SK-N-SH (cell line): ENCODE results near the gene ALDH5A1. TPM values are rescaled to one million over a fixed set of nuclear protein-coding genes. Genes with fewer than 3 reads are reported as not detected.

ENCODE experiments used
- CTCF ChIA-PET: fragments of 300-600, 350-600 bp; formaldehyde crosslinking; extraction: SDS; loops from one replicate; lab custom pipeline; 2021; lab: Yijun Ruan, JAX
- POLR2A ChIA-PET: fragments of 350-600 bp; sonication (Branson Sonifier 250); formaldehyde crosslinking; extraction: SDS; loops from one replicate; lab custom pipeline; 2020; ENCODE audit warnings: antibody characterized with exemption, inconsistent platforms; lab: Yijun Ruan, JAX
- DNase-seq: peaks from one replicate; pipeline ENCODE4 v3.0.0; 2012
- H2AFZ ChIP-seq: fragments of 200-600 bp; sonication (generic); 2 replicates; pipeline ENCODE4 v1.8.1; 2016; ENCODE audit warnings: antibody characterized with exemption, mild to moderate bottlenecking, low read depth
- H3F3A ChIP-seq: fragments of 200-600 bp; sonication (generic); replicated peaks from 2 replicates; pipeline ENCODE3; 2016; ENCODE audit warnings: antibody characterized with exemption, mild to moderate bottlenecking; ENCODE audit not compliant: insufficient read depth
- H3K27ac ChIP-seq, 2 experiments: fragments of 200-500 bp in 1 of 2; fragments of 200-600 bp in 1 of 2; sonication (Bioruptor generic) in 1 of 2; sonication (generic), shearing (Covaris generic) in 1 of 2; 2 replicates each; pipeline versions ENCODE4 v1.5.1 to v1.6.1; 2014 to 2016; ENCODE audit warnings: low read depth in 2 of 2, inconsistent platforms in 1 of 2, low read length in 1 of 2, mild to moderate bottlenecking in 1 of 2, mixed read lengths in 1 of 2
- H3K27me3 ChIP-seq: fragments of 200-600 bp; sonication (generic), shearing (Covaris generic); 2 replicates; pipeline ENCODE4 v1.6.1; 2016; ENCODE audit warnings: mixed run types; ENCODE audit not compliant: insufficient read depth
- H3K36me3 ChIP-seq, 2 experiments: fragments of 200-500 bp in 1 of 2; fragments of 200-600 bp in 1 of 2; sonication (Bioruptor generic) in 1 of 2; sonication (generic) in 1 of 2; replicated peaks in 1 of 2; 2 replicates each; pipeline versions ENCODE3 to v1.5.1; 2014 to 2016; ENCODE audit warnings: low read length in 1 of 2, mild to moderate bottlenecking in 1 of 2; ENCODE audit not compliant: insufficient read depth in 2 of 2, control insufficient read depth in 1 of 2
- H3K4me1 ChIP-seq, 2 experiments: fragments of 200-500 bp in 1 of 2; fragments of 200-600 bp in 1 of 2; sonication (Bioruptor generic) in 1 of 2; sonication (generic), shearing (Covaris generic) in 1 of 2; 2 replicates each; pipeline versions ENCODE4 v1.5.1 to v1.6.1; 2014 to 2016; ENCODE audit warnings: low read depth in 1 of 2, low read length in 1 of 2, mixed run types in 1 of 2; ENCODE audit not compliant: insufficient read depth in 2 of 2, control insufficient read depth in 1 of 2
- H3K4me2 ChIP-seq: fragments of 200-600 bp; sonication (generic), shearing (Covaris generic); 2 replicates; pipeline ENCODE4 v1.6.1; 2017; ENCODE audit warnings: mixed run types
- H3K4me3 ChIP-seq, 2 experiments: fragments of 200-500 bp in 1 of 2; fragments of 200-600 bp in 1 of 2; sonication (Bioruptor generic) in 1 of 2; sonication (generic), shearing (Covaris generic) in 1 of 2; 2 replicates each; pipeline versions ENCODE4 v1.5.1 to v1.8.1; 2014 to 2016; ENCODE audit warnings: low read depth in 2 of 2, inconsistent platforms in 1 of 2, low read length in 1 of 2, mild to moderate bottlenecking in 1 of 2, mixed read lengths in 1 of 2, moderate library complexity in 1 of 2
- H3K79me2 ChIP-seq: fragments of 200-600 bp; sonication (generic); 2 replicates; pipeline ENCODE4 v1.8.1; 2017; ENCODE audit warnings: mild to moderate bottlenecking; ENCODE audit not compliant: insufficient read depth
- H3K9ac ChIP-seq: fragments of 200-600 bp; sonication (generic); 2 replicates; pipeline ENCODE4 v1.6.1; 2017; ENCODE audit warnings: mixed run types
- H3K9me2 ChIP-seq: fragments of 200-600 bp; sonication (generic); 2 replicates; pipeline ENCODE4 v1.6.1; 2017; ENCODE audit warnings: mixed run types
- H3K9me3 ChIP-seq: fragments of 200-600 bp; sonication (generic); 2 replicates; pipeline ENCODE4 v1.6.1; 2017; ENCODE audit warnings: mixed run types, mild to moderate bottlenecking, moderate library complexity
- H4K20me1 ChIP-seq: fragments of 200-600 bp; sonication (generic); 2 replicates; pipeline ENCODE4 v1.6.1; 2017; ENCODE audit warnings: mild to moderate bottlenecking, mixed run types; ENCODE audit not compliant: insufficient read depth
- CTCF ChIP-seq: fragments of 200-600 bp; sonication (generic); IDR thresholded peaks from 2 replicates; pipeline ENCODE4 v1.6.1; 2017; ENCODE audit warnings: antibody characterized with exemption, mild to moderate bottlenecking, moderate library complexity
- EP300 ChIP-seq, 2 experiments: IDR thresholded peaks; 2 replicates each; pipeline versions ENCODE4 v1.4.0 to v1.6.1; 2012; ENCODE audit warnings: borderline replicate concordance in 1 of 2, low read depth in 1 of 2, low read length in 1 of 2
- EZH2phosphoT487 ChIP-seq: fragments of 200-600 bp; sonication (generic); IDR thresholded peaks from 2 replicates; pipeline ENCODE4 v1.6.1; 2017; ENCODE audit warnings: low read depth, mixed run types, mild to moderate bottlenecking, antibody characterized with exemption, moderate library complexity, borderline replicate concordance
- FOSL2 ChIP-seq: IDR thresholded peaks from 2 replicates; pipeline ENCODE4 v1.4.0; 2012; ENCODE audit warnings: low read depth, mild to moderate bottlenecking, moderate library complexity, borderline replicate concordance
- FOXJ3 ChIP-seq: sonication (generic); formaldehyde crosslinking; IDR thresholded peaks from 2 replicates; pipeline ENCODE4 v1.5.1; 2020; ENCODE audit warnings: mild to moderate bottlenecking, missing genetic modification reagents
- GATA2 ChIP-seq: sonication (generic); formaldehyde crosslinking; IDR thresholded peaks from 2 replicates; pipeline ENCODE4 v1.5.0; 2020; ENCODE audit warnings: mild to moderate bottlenecking, missing genetic modification reagents
- NRF1 ChIP-seq: IDR thresholded peaks from 2 replicates; pipeline ENCODE4 v1.6.1; 2012; ENCODE audit warnings: low read depth, mild to moderate bottlenecking, low read length
- PBX3 ChIP-seq: IDR thresholded peaks from 2 replicates; pipeline ENCODE4; 2012
- POLR2AphosphoS5 ChIP-seq: IDR thresholded peaks from 2 replicates; pipeline ENCODE4 v1.6.1; 2012; ENCODE audit warnings: low read depth, low read length
- RCOR1 ChIP-seq: fragments of 150-350 bp; IDR thresholded peaks from 2 replicates; pipeline ENCODE4 v1.6.1; 2017; ENCODE audit warnings: antibody characterized with exemption, low read length
- RFX5 ChIP-seq: IDR thresholded peaks from 2 replicates; pipeline ENCODE4 v1.6.1; 2012; ENCODE audit warnings: mild to moderate bottlenecking, improper control_type of control experiment, low read length
- SMC3 ChIP-seq: IDR thresholded peaks from 2 replicates; pipeline ENCODE4 v1.6.1; 2012; ENCODE audit warnings: low read depth, low read length, improper control_type of control experiment
- TAF1 ChIP-seq: IDR thresholded peaks from 2 replicates; pipeline ENCODE4 v1.6.1; 2012; ENCODE audit warnings: low read depth, mild to moderate bottlenecking, low read length, moderate library complexity, borderline replicate concordance
- TCF12 ChIP-seq: IDR thresholded peaks from 2 replicates; pipeline ENCODE4 v1.4.0; 2012
- YY1 ChIP-seq: IDR thresholded peaks from 2 replicates; pipeline ENCODE4 v1.4.0; 2012; ENCODE audit warnings: low read depth, mild to moderate bottlenecking
- ZBTB33 ChIP-seq: IDR thresholded peaks from 2 replicates; pipeline ENCODE4 v1.4.0; 2012; ENCODE audit warnings: low read depth, borderline replicate concordance
- WGBS: methylation state at CpG from one replicate; pipeline ENCODE4 v1.1.6; 2017; ENCODE audit warnings: low lambda C conversion rate; 5-methylcytosine and 5-hydroxymethylcytosine counted together
- polyA plus RNA-seq, 3 experiments: library from polyadenylated mRNA; depleted of rRNA; stranded (reverse); fragments of >200 nt; gene quantifications; 2 replicates each; pipeline ENCODE4 v1.2.3, GENCODE V29; 2012

The ALDH5A1 gene
- polyA plus RNA-seq, 1 of the 3 experiments (the other 2 are of a cell fraction), result 3.0 TPM

- TF ChIP-seq EZH2phosphoT487 (no peak), FOXJ3 (CRISPR knock-in tag) (no peak), CTCF (no peak), SMC3 (no peak), EP300 (IDR thresholded peaks at IDR 0.05; ENCODE audit: borderline replicate concordance in 1 of 2, low read depth in 1 of 2, low read length in 1 of 2) (no peak), TAF1 (no peak), RFX5 (no peak), TCF12 (no peak), ZBTB33 (no peak), GATA2 (CRISPR knock-in tag) (no peak), FOSL2 (no peak), RCOR1 (no peak), NRF1 (no peak), YY1 (no peak), PBX3 (no peak), POLR2AphosphoS5 (no peak)
- Histone ChIP-seq H3K4me1 (peaks cover 0 to 4% of the 10 kb centered on the region in 2 experiments; a peak in 1 of 4 replicates), H3K79me2 (no peaks in the 10 kb centered on the region), H2AFZ (no peak overlapping the region), H3K36me3 (no peaks in the 10 kb centered on the region), H3K9me3 (no peaks in the 10 kb centered on the region), H3F3A (no peaks in the 10 kb centered on the region), H3K9me2 (no peaks in the 10 kb centered on the region), H3K27me3 (no peaks in the 10 kb centered on the region), H3K27ac (no peak overlapping the region), H3K4me3 (no peak overlapping the region), H4K20me1 (no peaks in the 10 kb centered on the region), H3K4me2 (no peak overlapping the region), H3K9ac (no peak overlapping the region)
- no peak for DNase-seq
- ChIA-PET CTCF (interaction anchor here (1.5 kb wide), 1 partner anchor 23 kb away, joined by 5 read pairs; no protein-coding TSS in a partner anchor), POLR2A (no interaction called here)
- WGBS, result 90% methylated on average over 1 of the region's 10 CpGs
Observed at GRCh38 chr6:24453921-24454320, 40.8 kb upstream of the ALDH5A1 start.
